GM12892 (cell line): Measurements from ENCODE around the gene PPP2R5E.

Experiments
- POLR2A ChIP-seq: IDR thresholded peaks from 2 replicates; pipeline ENCODE4 v1.6.1; 2011; ENCODE audit warnings: low read depth, low read length, control low read depth
- POLR2AphosphoS5 ChIP-seq: IDR thresholded peaks from 2 replicates; pipeline ENCODE4 v1.6.1; 2011; ENCODE audit warnings: low read depth, low read length, control low read depth

GRCh38 chr14:63454436-63454835 is 88.7 kb downstream of the PPP2R5E start:
- no peak for TF ChIP-seq POLR2A
- TF ChIP-seq POLR2AphosphoS5, result no peak
